Measurements from ENCODE around the gene RSL24D1. TPM values are rescaled to one million over a fixed set of nuclear protein-coding genes. Genes with fewer than 3 reads are reported as not detected.

RSL24D1 gene
- total RNA-seq, 1 experiment from 2014 or later = 115 TPM

- DNase-seq (ENCODE audit: low spot score) = no peak
- ATAC-seq = no peak
- no peak for TF ChIP-seq CTCF (IDR thresholded peaks at IDR 0.05)
- TF ChIP-seq ZNF121 (CRISPR knock-in tag; IDR thresholded peaks at IDR 0.05) = no peak
- no peak for TF ChIP-seq ATF3 (CRISPR knock-in tag; conservative IDR thresholded peaks at IDR 0.05)
- no peak for TF ChIP-seq ESRRA (CRISPR knock-in tag; IDR thresholded peaks at IDR 0.05; ENCODE audit: borderline replicate concordance)
- H3K9me3 Mint-ChIP-seq = no peaks in the 10 kb centered on the region
- H3K27me3 Mint-ChIP-seq (ENCODE audit: low read depth) = no peaks in the 10 kb centered on the region
- no peak overlapping the region for H3K27ac Mint-ChIP-seq
- no peak overlapping the region for H3K4me3 Mint-ChIP-seq
- CTCF ChIA-PET = interaction anchor here (1.4 kb wide), 1 partner anchor 15 kb away, joined by 4 read pairs; no protein-coding TSS in a partner anchor
- POLR2A ChIA-PET = no interaction called here
- peaks cover 11% of the 10 kb centered on the region; the same call in 1 of the 2 replicates for H3K4me1 Mint-ChIP-seq
- H3K36me3 Mint-ChIP-seq = peaks cover 61% of the 10 kb centered on the region
Observed at GRCh38 chr15:55183679-55184078, 13.1 kb downstream of the RSL24D1 start.

- peaks cover 6% of the 10 kb centered on the region; the same call in 1 of the 2 replicates for H3K4me1 Mint-ChIP-seq
- no peaks in the 10 kb centered on the region for H3K27me3 Mint-ChIP-seq (ENCODE audit: low read depth)
- no peak for TF ChIP-seq CREB1 (CRISPR knock-in tag; IDR thresholded peaks at IDR 0.05)
- TF ChIP-seq ZNF532 (CRISPR knock-in tag; IDR thresholded peaks at IDR 0.05; ENCODE audit: borderline replicate concordance) = no peak
- TF ChIP-seq FOXK1 (CRISPR knock-in tag; IDR thresholded peaks at IDR 0.05) = no peak
- no peak for TF ChIP-seq NFE2L1 (CRISPR knock-in tag; IDR thresholded peaks at IDR 0.05)
- TF ChIP-seq TCF7 (CRISPR knock-in tag; IDR thresholded peaks at IDR 0.05; ENCODE audit: low read depth) = no peak
- no peak for TF ChIP-seq ZNF396 (CRISPR knock-in tag; IDR thresholded peaks at IDR 0.05; ENCODE audit: borderline replicate concordance)
- TF ChIP-seq SOX15 (CRISPR knock-in tag; IDR thresholded peaks at IDR 0.05) = no peak
- no peak for TF ChIP-seq ZNF423 (CRISPR knock-in tag; IDR thresholded peaks at IDR 0.05)
- no peak for TF ChIP-seq CBFB (CRISPR knock-in tag; IDR thresholded peaks at IDR 0.05; ENCODE audit: low read depth)
- TF ChIP-seq ZNF138 (CRISPR knock-in tag; conservative IDR thresholded peaks at IDR 0.05) = no peak
- no peak for TF ChIP-seq MXD4 (CRISPR knock-in tag; IDR thresholded peaks at IDR 0.05; ENCODE audit: borderline replicate concordance)
- ChIA-PET CTCF (interaction anchor here (1.2 kb wide), 1 partner anchor 11 kb away, joined by 6 read pairs; no protein-coding TSS in a partner anchor), POLR2A (no interaction called here)
- H3K27ac Mint-ChIP-seq = peak overlapping the region; percentile 3
- DNase-seq (ENCODE audit: low spot score) (no peak), ATAC-seq (no peak)
- H3K36me3 Mint-ChIP-seq = peaks cover 30% of the 10 kb centered on the region
- H3K9me3 Mint-ChIP-seq = no peaks in the 10 kb centered on the region
- no peak overlapping the region for H3K4me3 Mint-ChIP-seq
Observed at GRCh38 chr15:55179141-55179540, 17.6 kb downstream of the RSL24D1 start.

- ChIA-PET CTCF (no interaction called here), POLR2A (interaction anchor here (0.6 kb wide), 1 partner anchor 443 kb away, joined by 3 read pairs; no protein-coding TSS in a partner anchor)
- ATAC-seq (no peak), DNase-seq (ENCODE audit: low spot score) (no peak)
- Mint-ChIP-seq H3K4me1 (no peaks in the 10 kb centered on the region), H3K27me3 (ENCODE audit: low read depth) (no peaks in the 10 kb centered on the region), H3K4me3 (no peak overlapping the region), H3K9me3 (no peaks in the 10 kb centered on the region), H3K27ac (no peak overlapping the region), H3K36me3 (no peaks in the 10 kb centered on the region)
- TF ChIP-seq FOXJ3 (CRISPR knock-in tag; IDR thresholded peaks at IDR 0.05; ENCODE audit: borderline replicate concordance) (no peak), MYBL2 (CRISPR knock-in tag; IDR thresholded peaks at IDR 0.05) (no peak), ESRRA (CRISPR knock-in tag; IDR thresholded peaks at IDR 0.05; ENCODE audit: borderline replicate concordance) (no peak), ATF6 (CRISPR knock-in tag; IDR thresholded peaks at IDR 0.05) (no peak), USF1 (CRISPR knock-in tag; IDR thresholded peaks at IDR 0.05) (no peak), ZMAT4 (CRISPR knock-in tag; IDR thresholded peaks at IDR 0.05) (no peak), ATF3 (CRISPR knock-in tag; conservative IDR thresholded peaks at IDR 0.05) (no peak), IRF2 (CRISPR knock-in tag; IDR thresholded peaks at IDR 0.05; ENCODE audit: borderline replicate concordance, low read depth) (no peak), NFATC4 (CRISPR knock-in tag; IDR thresholded peaks at IDR 0.05) (no peak), OVOL2 (CRISPR knock-in tag; IDR thresholded peaks at IDR 0.05; ENCODE audit: borderline replicate concordance) (no peak)
Observed at GRCh38 chr15:55170361-55170760, 26.4 kb downstream of the RSL24D1 start.

Data from WTC11 (cell line).